OCI-LY1 (cell line): Measurements from ENCODE around the gene NDUFAF3.

Experiments
- EZH2 ChIP-seq: fragments of 200-600 bp; sonication (generic), shearing (Covaris generic); IDR thresholded peaks from 2 replicates; pipeline ENCODE4 v1.8.0; 2017; ENCODE audit warnings: borderline replicate concordance, mixed run types, mild to moderate bottlenecking, antibody characterized with exemption, low read length, moderate library complexity, mixed read lengths
- TF ChIP-seq, protein P1 (sequence below): fragments of 200-600 bp; sonication (generic), shearing (Covaris generic); IDR thresholded peaks from 2 replicates; pipeline ENCODE4 v1.5.1; 2017; ENCODE audit warnings: mild to moderate bottlenecking, antibody characterized with exemption, low read length, moderate library complexity, mixed read lengths

GRCh38 chr3:48999085-48999858 is 22.6 kb upstream of the NDUFAF3 start:
- TF ChIP-seq, protein P1, sequence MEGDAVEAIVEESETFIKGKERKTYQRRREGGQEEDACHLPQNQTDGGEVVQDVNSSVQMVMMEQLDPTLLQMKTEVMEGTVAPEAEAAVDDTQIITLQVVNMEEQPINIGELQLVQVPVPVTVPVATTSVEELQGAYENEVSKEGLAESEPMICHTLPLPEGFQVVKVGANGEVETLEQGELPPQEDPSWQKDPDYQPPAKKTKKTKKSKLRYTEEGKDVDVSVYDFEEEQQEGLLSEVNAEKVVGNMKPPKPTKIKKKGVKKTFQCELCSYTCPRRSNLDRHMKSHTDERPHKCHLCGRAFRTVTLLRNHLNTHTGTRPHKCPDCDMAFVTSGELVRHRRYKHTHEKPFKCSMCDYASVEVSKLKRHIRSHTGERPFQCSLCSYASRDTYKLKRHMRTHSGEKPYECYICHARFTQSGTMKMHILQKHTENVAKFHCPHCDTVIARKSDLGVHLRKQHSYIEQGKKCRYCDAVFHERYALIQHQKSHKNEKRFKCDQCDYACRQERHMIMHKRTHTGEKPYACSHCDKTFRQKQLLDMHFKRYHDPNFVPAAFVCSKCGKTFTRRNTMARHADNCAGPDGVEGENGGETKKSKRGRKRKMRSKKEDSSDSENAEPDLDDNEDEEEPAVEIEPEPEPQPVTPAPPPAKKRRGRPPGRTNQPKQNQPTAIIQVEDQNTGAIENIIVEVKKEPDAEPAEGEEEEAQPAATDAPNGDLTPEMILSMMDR = no peak
- no peak for TF ChIP-seq EZH2
